ENCODE measurements around the gene RAPGEF2.
"Not testable (repeated sequence)": the region's sequence is repeated elsewhere in the genome, so short reads cannot be mapped to it uniquely, and the experiment has no call there.

RAPGEF2 gene

GRCh38 chr4:159098482-159099127 is 4.3 kb upstream of the RAPGEF2 start:
- DNase-seq: no peak

GRCh38 chr4:159101988-159102621 is 774 bp upstream of the RAPGEF2 start:
- DNase-seq: peak in 1 of 51 donors; percentile 35

- peak in 40 of 51 donors; percentile 4 to 69 (median 40) for DNase-seq
Observed at GRCh38 chr4:159103384-159103990, 608 bp downstream of the RAPGEF2 start.

GRCh38 chr4:159104694-159105414 is 2.0 kb downstream of the RAPGEF2 start:
- DNase-seq: peak in 2 of 51 donors; percentile 26 to 52

- peak in 2 of 51 donors; percentile 6 to 26 for DNase-seq
Observed at GRCh38 chr4:159105761-159106243, 2.9 kb downstream of the RAPGEF2 start.

GRCh38 chr4:159106636-159107035 is 3.8 kb downstream of the RAPGEF2 start:
- DNase-seq: no peak

GRCh38 chr4:159107203-159107925 is 4.5 kb downstream of the RAPGEF2 start:
- DNase-seq: no peak

GRCh38 chr4:159108124-159108523 is 5.2 kb downstream of the RAPGEF2 start:
- DNase-seq: no peak

GRCh38 chr4:159110961-159111360 is 8.1 kb downstream of the RAPGEF2 start:
- DNase-seq: no peak

GRCh38 chr4:159111416-159111815 is 8.5 kb downstream of the RAPGEF2 start:
- DNase-seq: no peak

- not testable (repeated sequence) for DNase-seq
Observed at GRCh38 chr4:159113366-159113765, 10.5 kb downstream of the RAPGEF2 start.

GRCh38 chr4:159116098-159116497 is 13.2 kb downstream of the RAPGEF2 start:
- DNase-seq: not testable (repeated sequence)

GRCh38 chr4:159116693-159117092 is 13.8 kb downstream of the RAPGEF2 start:
- DNase-seq: not testable (repeated sequence)

- no peak for DNase-seq
Observed at GRCh38 chr4:159117564-159117963, 14.7 kb downstream of the RAPGEF2 start.

GRCh38 chr4:159117968-159118367 is 15.1 kb downstream of the RAPGEF2 start:
- no peak for DNase-seq

GRCh38 chr4:159121371-159121770 is 18.5 kb downstream of the RAPGEF2 start:
- DNase-seq: no peak

- DNase-seq: no peak
Observed at GRCh38 chr4:159126716-159127115, 23.8 kb downstream of the RAPGEF2 start.

GRCh38 chr4:159127745-159128518 is 25.1 kb downstream of the RAPGEF2 start:
- DNase-seq: no peak

GRCh38 chr4:159129814-159130550 is 27.1 kb downstream of the RAPGEF2 start:
- no peak for DNase-seq

- DNase-seq: no peak
Observed at GRCh38 chr4:159131564-159131963, 28.7 kb downstream of the RAPGEF2 start.
